ENCODE results near the gene PGAM1.

DNA sequence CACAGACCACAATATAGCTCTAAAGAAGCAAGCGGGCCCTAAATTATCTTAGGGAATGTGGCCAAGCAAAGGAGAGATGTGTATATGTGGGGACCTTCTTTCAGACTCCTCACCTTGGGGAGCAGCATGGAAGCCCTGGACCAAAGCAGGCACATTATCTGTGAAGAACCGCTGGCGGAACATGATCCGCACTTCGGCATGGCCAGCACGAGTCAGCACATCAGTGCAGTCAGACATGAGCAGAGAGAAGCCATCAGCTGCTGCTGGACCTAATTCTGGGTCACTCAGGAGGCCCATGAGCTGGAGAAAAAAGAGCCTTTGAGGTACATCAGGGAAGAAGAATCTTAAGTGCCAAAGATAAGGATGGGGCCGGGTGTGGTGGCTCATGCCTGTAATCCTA, 33.9 kb downstream of the PGAM1 start:
- TF ChIP-seq POLR2A (IDR thresholded peaks at IDR 0.05), result no peak
- no peak for TF ChIP-seq CTCF (IDR thresholded peaks at IDR 0.05)
- no peak for TF ChIP-seq EP300 (IDR thresholded peaks at IDR 0.05)

All from upper lobe of left lung (tissue), 4 donors.